ENCODE measurements around the gene HTR1D.

DNA sequence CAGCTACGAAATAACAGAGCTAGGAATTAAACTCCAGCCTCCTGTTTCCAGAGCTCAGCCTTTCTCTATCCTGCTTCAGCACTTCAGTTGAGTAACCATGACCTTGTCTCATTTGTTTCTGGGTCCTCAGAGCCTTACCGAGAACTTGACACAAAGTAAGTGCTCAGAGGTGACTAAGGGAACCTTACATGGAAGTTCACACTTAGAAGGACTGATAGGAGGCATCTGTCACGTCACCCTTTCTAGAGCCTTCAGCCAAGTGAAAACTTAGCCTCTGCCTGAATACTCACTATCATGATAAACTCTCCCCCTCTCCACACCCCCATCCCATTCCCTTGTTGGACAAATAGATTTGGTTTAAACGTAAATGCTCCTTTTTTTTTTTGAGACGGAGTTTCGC, 38.9 kb downstream of the HTR1D start:
- TF ChIP-seq, protein P1, sequence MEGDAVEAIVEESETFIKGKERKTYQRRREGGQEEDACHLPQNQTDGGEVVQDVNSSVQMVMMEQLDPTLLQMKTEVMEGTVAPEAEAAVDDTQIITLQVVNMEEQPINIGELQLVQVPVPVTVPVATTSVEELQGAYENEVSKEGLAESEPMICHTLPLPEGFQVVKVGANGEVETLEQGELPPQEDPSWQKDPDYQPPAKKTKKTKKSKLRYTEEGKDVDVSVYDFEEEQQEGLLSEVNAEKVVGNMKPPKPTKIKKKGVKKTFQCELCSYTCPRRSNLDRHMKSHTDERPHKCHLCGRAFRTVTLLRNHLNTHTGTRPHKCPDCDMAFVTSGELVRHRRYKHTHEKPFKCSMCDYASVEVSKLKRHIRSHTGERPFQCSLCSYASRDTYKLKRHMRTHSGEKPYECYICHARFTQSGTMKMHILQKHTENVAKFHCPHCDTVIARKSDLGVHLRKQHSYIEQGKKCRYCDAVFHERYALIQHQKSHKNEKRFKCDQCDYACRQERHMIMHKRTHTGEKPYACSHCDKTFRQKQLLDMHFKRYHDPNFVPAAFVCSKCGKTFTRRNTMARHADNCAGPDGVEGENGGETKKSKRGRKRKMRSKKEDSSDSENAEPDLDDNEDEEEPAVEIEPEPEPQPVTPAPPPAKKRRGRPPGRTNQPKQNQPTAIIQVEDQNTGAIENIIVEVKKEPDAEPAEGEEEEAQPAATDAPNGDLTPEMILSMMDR (IDR thresholded peaks at IDR 0.05 in 8 of 11, conservative IDR thresholded peaks at IDR 0.05 in 3 of 11): no peak
- TF ChIP-seq POLR2A (IDR thresholded peaks at IDR 0.05): no peak
- TF ChIP-seq POLR2AphosphoS5 (IDR thresholded peaks at IDR 0.05): no peak
